ENCODE measurements around the gene ADRA1B. TPM values are rescaled to one million over a fixed set of nuclear protein-coding genes. Genes with fewer than 3 reads are reported as not detected.

Gene ADRA1B
- total and polyA plus RNA-seq, 2 of the 8 experiments (the other 6 are each of a cell fraction or from before 2014, with no cell fraction given): not detected

GRCh38 chr5:159916841-159917761, 819 bp downstream of the ADRA1B start:
- Histone ChIP-seq H4K8ac (ENCODE audit: extremely low read depth, insufficient read depth, low read length) (peak overlapping the region; percentile 59), H3K4me1 (replicated peaks in 1 of 4; ENCODE audit: control insufficient read depth in 3 of 4, insufficient read depth in 4 of 4, low read length in 3 of 4) (no peaks in the 10 kb centered on the region; a peak in 2 of 7 replicates), H3K18ac (ENCODE audit: extremely low read depth, low read length) (no peak overlapping the region), H3K56ac (replicated peaks; ENCODE audit: insufficient read length, low read depth, low read length) (no peak overlapping the region), H3K27me3 (replicated peaks in 1 of 4; ENCODE audit: control insufficient read depth in 3 of 4, extremely low read depth in 1 of 4, insufficient read depth in 3 of 4, low read length in 3 of 4) (peaks cover 6 to 34% (median 25%) of the 10 kb centered on the region in 4 experiments), H2BK15ac (ENCODE audit: low read length) (no peak overlapping the region), H3K36me3 (ENCODE audit: control insufficient read depth in 2 of 4, insufficient read depth in 4 of 4, low read length in 3 of 4) (no peaks in the 10 kb centered on the region), H3K23ac (ENCODE audit: insufficient read length) (no peak overlapping the region), H2AK5ac (ENCODE audit: low read depth, low read length) (no peak overlapping the region), H3K79me1 (ENCODE audit: low read depth, low read length) (no peaks in the 10 kb centered on the region), H3K27ac (ENCODE audit: low read depth, low read length) (no peak overlapping the region), H2BK5ac (ENCODE audit: low read depth, low read length) (no peak overlapping the region), H4K91ac (replicated peaks; ENCODE audit: insufficient read length, low read length) (no peak overlapping the region), H2BK20ac (ENCODE audit: low read length) (no peak overlapping the region), H3K9ac (replicated peaks in 1 of 4; ENCODE audit: extremely low read depth in 1 of 4, low read depth in 3 of 4, low read length in 3 of 4) (no peak overlapping the region), H3K23me2 (ENCODE audit: low read depth, low read length) (peaks cover 5% of the 10 kb centered on the region; the same call in 1 of the 2 replicates), H3K4ac (replicated peaks; ENCODE audit: insufficient read length, low read depth, low read length) (no peak overlapping the region), H3K9me3 (ENCODE audit: insufficient read depth in 2 of 2, low read depth in 1 of 2, low read length in 1 of 2) (no peaks in the 10 kb centered on the region), H2AFZ (ENCODE audit: low read length) (no peak overlapping the region), H3K4me2 (ENCODE audit: insufficient read depth in 1 of 2, low read depth in 2 of 2, low read length in 2 of 2) (peak overlapping the region; percentile 60 to 72), H2BK12ac (ENCODE audit: low read depth, low read length) (no peak overlapping the region), H3K4me3 (ENCODE audit: extremely low read depth in 1 of 4, insufficient read depth in 2 of 4, low read depth in 3 of 4, low read length in 4 of 4) (peak overlapping the region; percentile 19 to 73 (median 20); a peak in 6 of 8 replicates), H3K79me2 (ENCODE audit: control insufficient read depth in 1 of 2, insufficient read depth in 2 of 2, low read length in 2 of 2) (no peaks in the 10 kb centered on the region), H4K5ac (ENCODE audit: insufficient read length, low read depth, low read length) (no peak overlapping the region), H2BK120ac (replicated peaks; ENCODE audit: low read depth, low read length) (no peak overlapping the region), H3K14ac (ENCODE audit: insufficient read length) (no peak overlapping the region), H4K20me1 (replicated peaks in 1 of 2; ENCODE audit: control insufficient read depth in 1 of 2, insufficient read depth in 2 of 2, low read length in 2 of 2) (no peaks in the 10 kb centered on the region)
- TF ChIP-seq SUZ12 (IDR thresholded peaks at IDR 0.05; ENCODE audit: low read length): no peak; the same call in 1 of the 2 replicates
- no peak for TF ChIP-seq KDM1A (IDR thresholded peaks at IDR 0.05; ENCODE audit: borderline replicate concordance, low read length)
- TF ChIP-seq POLR2AphosphoS5 (IDR thresholded peaks at IDR 0.05; ENCODE audit: low read depth, low read length): no peak
- peak; percentile 6 for TF ChIP-seq EZH2 (IDR thresholded peaks at IDR 0.05; ENCODE audit: low read depth, low read length, severe bottlenecking)
- CTCF ChIA-PET (ENCODE audit: partially characterized antibody): interaction anchor here (0.7 to 4.4 kb wide), 17 partner anchors 10 to 475 kb away, joined by 3 to 20 read pairs (median 4); no protein-coding TSS in a partner anchor
- DNase-seq (ENCODE audit: low read depth in 1 of 2, low spot score in 2 of 2) (no peak), FAIRE-seq (no peak)
- WGBS, 2 experiments (ENCODE audit: extremely low coverage in 1 of 2, insufficient coverage in 1 of 2, insufficient read length in 1 of 2, insufficient replicate concordance in 2 of 2, low coverage in 1 of 2, low lambda C conversion rate in 2 of 2, missing lambda C conversion rate in 1 of 2): 85% methylated on average over 36 of the region's 36 CpGs; no CpG with 5 or more reads in 1 of the 2 experiments
- POLR2A ChIA-PET (ENCODE audit: partially characterized antibody): no interaction called here
